ENCODE data around the gene GALNT18.

Gene GALNT18

DNA sequence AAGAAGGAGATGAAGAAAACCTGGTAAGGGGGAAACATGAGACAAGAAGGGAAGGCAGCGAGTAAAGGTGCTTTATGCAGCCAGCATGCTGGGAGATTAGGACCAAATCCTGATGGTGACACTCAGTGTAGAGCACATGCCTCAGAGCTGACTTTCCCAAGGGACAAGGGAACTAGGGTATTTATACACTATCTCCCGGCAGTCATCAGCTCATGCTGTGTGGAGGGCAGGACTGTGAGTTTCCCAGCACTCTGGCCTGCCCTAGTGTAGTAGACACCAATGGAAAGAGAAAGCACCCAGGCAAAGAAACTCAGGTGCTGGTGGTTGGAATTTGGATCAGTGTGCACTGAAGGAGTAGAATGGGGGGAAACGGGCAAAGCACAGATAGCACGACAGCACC is 140.4 kb downstream of the GALNT18 start:
- Histone ChIP-seq H3K4me1 (peaks cover 2% of the 10 kb centered on the region; the same call in 1 of the 2 replicates), H3K36me3 (no peaks in the 10 kb centered on the region), H3K9me3 (no peaks in the 10 kb centered on the region), H3K4me3 (ENCODE audit: low read depth, low read length) (no peak overlapping the region), H3K27me3 (no peaks in the 10 kb centered on the region)
- no peak for TF ChIP-seq CTCF (IDR thresholded peaks at IDR 0.05; ENCODE audit: low read depth, low read length)
- no peak for DNase-seq

DNA sequence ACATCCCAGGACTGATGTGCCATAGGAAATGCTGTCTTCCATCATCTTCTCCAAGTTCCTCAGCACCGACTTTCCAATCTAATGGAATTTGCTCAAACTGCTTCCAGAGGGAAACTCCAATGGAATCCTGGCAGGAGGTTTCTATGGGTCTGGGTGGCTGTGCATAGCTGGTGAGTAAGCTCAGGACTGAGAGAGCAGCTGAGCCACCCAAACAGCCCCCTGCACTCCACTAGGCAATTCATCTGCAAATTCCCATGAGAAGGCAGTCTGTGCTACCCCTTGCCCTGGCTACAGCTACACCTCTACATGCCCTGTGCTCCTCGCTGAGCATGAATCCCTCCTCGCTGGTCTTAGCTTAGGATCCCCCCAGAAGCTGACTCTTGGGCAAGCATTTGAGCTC is 140.8 kb downstream of the GALNT18 start:
- DNase-seq, result no peak
- Histone ChIP-seq H3K4me1 (peaks cover 2% of the 10 kb centered on the region; the same call in 1 of the 2 replicates), H3K4me3 (ENCODE audit: low read depth, low read length) (no peak overlapping the region), H3K36me3 (no peaks in the 10 kb centered on the region), H3K27me3 (no peaks in the 10 kb centered on the region), H3K9me3 (no peaks in the 10 kb centered on the region)
- TF ChIP-seq CTCF (IDR thresholded peaks at IDR 0.05; ENCODE audit: low read depth, low read length), result no peak

DNA sequence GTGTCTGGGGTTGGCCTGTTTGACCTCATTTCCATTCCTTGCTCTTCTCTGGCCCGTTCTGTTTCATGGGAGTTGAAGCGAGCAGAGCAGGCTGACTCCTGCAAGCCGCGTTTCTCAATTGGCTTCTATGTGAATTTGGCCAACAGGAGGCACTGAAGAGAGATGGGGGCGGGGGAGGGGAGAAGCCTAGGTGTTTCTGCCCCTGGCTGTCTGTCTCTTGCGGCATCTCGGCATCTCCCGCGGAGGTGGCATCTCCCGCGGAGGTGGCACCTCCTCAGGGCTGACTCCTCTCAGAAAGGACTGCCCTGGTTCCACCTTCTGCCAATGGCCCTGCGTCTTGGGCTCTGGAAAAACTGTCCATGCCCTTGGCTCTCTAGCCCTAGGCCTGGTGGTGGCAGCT is 143.1 kb downstream of the GALNT18 start:
- 0 out of 2 replicates have a peak, but pooled peaks have one; percentile 4 for TF ChIP-seq CTCF (IDR thresholded peaks at IDR 0.05; ENCODE audit: low read depth, low read length)
- Histone ChIP-seq H3K9me3 (no peaks in the 10 kb centered on the region), H3K4me3 (ENCODE audit: low read depth, low read length) (no peak overlapping the region), H3K27me3 (no peaks in the 10 kb centered on the region), H3K36me3 (no peaks in the 10 kb centered on the region), H3K4me1 (peaks cover 2% of the 10 kb centered on the region; the same call in 1 of the 2 replicates)
- DNase-seq, result no peak

- no peak for DNase-seq
- H3K4me3 ChIP-seq (ENCODE audit: low read depth, low read length), result no peak overlapping the region
- no peak for TF ChIP-seq CTCF (IDR thresholded peaks at IDR 0.05; ENCODE audit: low read depth, low read length)
- peaks cover 2% of the 10 kb centered on the region; the same call in 1 of the 2 replicates for H3K4me1 ChIP-seq
- no peaks in the 10 kb centered on the region for H3K9me3 ChIP-seq
- H3K27me3 ChIP-seq, result no peaks in the 10 kb centered on the region
- no peaks in the 10 kb centered on the region for H3K36me3 ChIP-seq
Measured at GRCh38 chr11:11477695-11478420, 143.9 kb downstream of the GALNT18 start.

GRCh38 chr11:11476971-11477645 is 144.7 kb downstream of the GALNT18 start:
- H3K27me3 ChIP-seq, result no peaks in the 10 kb centered on the region
- no peaks in the 10 kb centered on the region for H3K9me3 ChIP-seq
- DNase-seq, result no peak
- no peak for TF ChIP-seq CTCF (IDR thresholded peaks at IDR 0.05; ENCODE audit: low read depth, low read length)
- no peak overlapping the region for H3K4me3 ChIP-seq (ENCODE audit: low read depth, low read length)
- no peaks in the 10 kb centered on the region for H3K36me3 ChIP-seq
- peaks cover 2% of the 10 kb centered on the region; the same call in 1 of the 2 replicates for H3K4me1 ChIP-seq

DNA sequence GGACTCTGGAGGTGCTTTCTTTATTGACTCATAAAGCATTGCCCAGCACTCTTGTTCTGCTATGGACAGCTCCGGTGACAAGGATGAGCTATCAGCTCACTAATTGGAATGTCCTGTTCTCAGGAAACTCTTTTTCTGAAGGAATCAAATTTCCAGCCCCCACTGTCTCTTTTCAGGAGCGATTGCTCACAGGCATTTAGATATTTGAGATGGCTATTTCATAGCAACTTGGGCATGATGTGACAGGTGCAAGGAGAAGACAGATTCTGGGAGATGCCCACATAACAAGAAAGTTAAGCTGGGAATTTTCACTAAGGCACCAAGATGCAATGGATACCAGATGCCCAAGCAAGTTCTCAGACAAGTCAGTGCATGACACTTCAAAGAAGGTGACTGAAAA is 145.3 kb downstream of the GALNT18 start:
- Histone ChIP-seq H3K4me1 (peaks cover 2% of the 10 kb centered on the region; the same call in 1 of the 2 replicates), H3K36me3 (no peaks in the 10 kb centered on the region), H3K9me3 (no peaks in the 10 kb centered on the region), H3K27me3 (no peaks in the 10 kb centered on the region), H3K4me3 (ENCODE audit: low read depth, low read length) (no peak overlapping the region)
- no peak for DNase-seq
- no peak for TF ChIP-seq CTCF (IDR thresholded peaks at IDR 0.05; ENCODE audit: low read depth, low read length)
